H9 (cell line): ENCODE results near the gene EFHD2. TPM values are rescaled to one million over a fixed set of nuclear protein-coding genes. Genes with fewer than 3 reads are reported as not detected.

Experiments used
- DNase-seq: peaks from one replicate; pipeline ENCODE4 v3.0.0-alpha.2; 2017
- H2AFZ ChIP-seq: one replicate; pipeline ENCODE4 v1.6.1; 2013; ENCODE audit warnings: mild to moderate bottlenecking, low read length, control low read depth, moderate library complexity
- H2AK5ac ChIP-seq: 2 replicates; pipeline ENCODE4 v1.6.1; 2013; ENCODE audit warnings: low read length, control low read depth, mixed read lengths; ENCODE audit not compliant: insufficient read length
- H2BK120ac ChIP-seq: one replicate; pipeline ENCODE4 v1.6.1; 2013; ENCODE audit warnings: low read depth, mild to moderate bottlenecking, low read length, control low read depth, inconsistent platforms; ENCODE audit not compliant: poor library complexity, severe bottlenecking
- H2BK12ac ChIP-seq: 2 replicates; pipeline ENCODE4 v1.6.1; 2013; ENCODE audit warnings: low read length, control low read depth, mixed read lengths, low read depth; ENCODE audit not compliant: insufficient read length
- H2BK15ac ChIP-seq: 2 replicates; pipeline ENCODE4 v1.6.1; 2013; ENCODE audit warnings: low read depth, low read length, control low read depth
- H2BK20ac ChIP-seq: one replicate; pipeline ENCODE4 v1.6.1; 2013; ENCODE audit warnings: low read depth, mild to moderate bottlenecking, low read length, control low read depth, inconsistent platforms; ENCODE audit not compliant: poor library complexity, severe bottlenecking
- H2BK5ac ChIP-seq: 2 replicates; pipeline ENCODE4 v1.6.1; 2013; ENCODE audit warnings: low read length, control low read depth, mixed read lengths; ENCODE audit not compliant: insufficient read length
- H3K14ac ChIP-seq: 2 replicates; pipeline ENCODE4 v1.6.1; 2013; ENCODE audit warnings: low read length, control low read depth; ENCODE audit not compliant: insufficient read depth
- H3K18ac ChIP-seq: 2 replicates; pipeline ENCODE4 v1.6.1; 2013; ENCODE audit warnings: low read depth, mild to moderate bottlenecking, mixed read lengths, low read length, control low read depth; ENCODE audit not compliant: insufficient read length
- H3K23ac ChIP-seq: 2 replicates; pipeline ENCODE4 v1.6.1; 2013; ENCODE audit warnings: low read length, control low read depth, mixed read lengths, low read depth; ENCODE audit not compliant: insufficient read length
- H3K23me2 ChIP-seq: 2 replicates; pipeline ENCODE4 v1.6.1; 2013; ENCODE audit warnings: low read depth, mild to moderate bottlenecking, mixed read lengths, low read length, control low read depth; ENCODE audit not compliant: insufficient read length, poor library complexity, severe bottlenecking
- H3K27ac ChIP-seq: 2 replicates; pipeline ENCODE4 v1.5.1; 2013; ENCODE audit warnings: low read length, control low read depth, mixed read lengths, low read depth; ENCODE audit not compliant: insufficient read length
- H3K27me3 ChIP-seq: 2 replicates; pipeline ENCODE4 v1.6.1; 2013; ENCODE audit warnings: low read length, control low read depth, inconsistent platforms; ENCODE audit not compliant: insufficient read depth
- H3K4ac ChIP-seq: 2 replicates; pipeline ENCODE4 v1.6.1; 2013; ENCODE audit warnings: low read depth, mild to moderate bottlenecking, control low read depth, inconsistent platforms, low read length, moderate library complexity
- H3K4me1 ChIP-seq: 2 replicates; pipeline ENCODE4 v1.6.1; 2013; ENCODE audit warnings: low read length, control low read depth, inconsistent platforms; ENCODE audit not compliant: insufficient read depth
- H3K4me2 ChIP-seq: 2 replicates; pipeline ENCODE4 v1.6.1; 2013; ENCODE audit warnings: low read length, control low read depth, mixed read lengths; ENCODE audit not compliant: insufficient read length, insufficient read depth
- H3K56ac ChIP-seq: 2 replicates; pipeline ENCODE4 v1.6.1; 2013; ENCODE audit warnings: low read depth, mild to moderate bottlenecking, mixed read lengths, low read length, control low read depth; ENCODE audit not compliant: insufficient read length
- H3K79me1 ChIP-seq: 2 replicates; pipeline ENCODE4 v1.6.1; 2013; ENCODE audit warnings: low read depth, mild to moderate bottlenecking, moderate library complexity, low read length, control low read depth, inconsistent platforms; ENCODE audit not compliant: insufficient read depth, poor library complexity, severe bottlenecking
- H3K79me2 ChIP-seq: 2 replicates; pipeline ENCODE4 v1.6.1; 2013; ENCODE audit warnings: low read length, control low read depth, inconsistent platforms; ENCODE audit not compliant: insufficient read depth
- H3K9ac ChIP-seq: 2 replicates; pipeline ENCODE4 v1.6.1; 2013; ENCODE audit warnings: low read length, control low read depth, mixed read lengths; ENCODE audit not compliant: insufficient read length; ENCODE audit errors: extremely low read depth
- H3K9me3 ChIP-seq: one replicate; pipeline ENCODE4 v1.6.1; 2013; ENCODE audit warnings: low read depth, low read length, inconsistent platforms; ENCODE audit not compliant: control insufficient read depth
- H3T11ph ChIP-seq: one replicate; pipeline ENCODE4 v1.6.1; 2013; ENCODE audit warnings: mild to moderate bottlenecking, low read length, control low read depth, inconsistent platforms
- H4K20me1 ChIP-seq: one replicate; pipeline ENCODE4 v1.6.1; 2013; ENCODE audit not compliant: control insufficient read depth, insufficient read length, insufficient read depth
- H4K5ac ChIP-seq: 2 replicates; pipeline ENCODE4 v1.6.1; 2013; ENCODE audit warnings: low read depth, mild to moderate bottlenecking, mixed read lengths, low read length, control low read depth; ENCODE audit not compliant: insufficient read length
- H4K8ac ChIP-seq: replicated peaks from 2 replicates; pipeline ENCODE4 v1.6.1; 2013; ENCODE audit warnings: low read length, control low read depth, mixed read lengths, low read depth; ENCODE audit not compliant: insufficient read length
- H4K91ac ChIP-seq: 2 replicates; pipeline ENCODE4 v1.6.1; 2013; ENCODE audit warnings: low read depth, mild to moderate bottlenecking, moderate library complexity, mixed read lengths, low read length, control low read depth; ENCODE audit not compliant: insufficient read length
- H3K27ac Mint-ChIP-seq, 3 experiments: 2 replicates in 2 of 3; 3 replicates in 1 of 3; pipeline ENCODE4 v1.8.0; 2020 to 2021; ENCODE audit warnings: mixed read lengths in 3 of 3, mild to moderate bottlenecking in 1 of 3, moderate library complexity in 1 of 3
- H3K27me3 Mint-ChIP-seq: 2 replicates; pipeline ENCODE4 v1.8.0; 2021; ENCODE audit warnings: low read depth, mild to moderate bottlenecking, moderate library complexity, mixed read lengths
- H3K36me3 Mint-ChIP-seq, 3 experiments: 2 replicates in 2 of 3; 3 replicates in 1 of 3; pipeline ENCODE4 v1.8.0; 2020 to 2021; ENCODE audit warnings: low read depth in 3 of 3, mixed read lengths in 3 of 3; ENCODE audit not compliant: insufficient read depth in 1 of 3
- H3K4me1 Mint-ChIP-seq, 2 experiments: 2 replicates each; pipeline ENCODE4 v1.8.0; 2020; ENCODE audit warnings: mixed read lengths in 2 of 2
- H3K4me3 Mint-ChIP-seq, 2 experiments: 2 replicates in 1 of 2; 3 replicates in 1 of 2; pipeline ENCODE4 v1.8.0; 2020 to 2021; ENCODE audit warnings: mild to moderate bottlenecking in 2 of 2, mixed read lengths in 2 of 2, moderate library complexity in 1 of 2
- H3K9me3 Mint-ChIP-seq, 2 experiments: 2 replicates in 1 of 2; 3 replicates in 1 of 2; pipeline ENCODE4 v1.8.0; 2020; ENCODE audit warnings: mild to moderate bottlenecking in 2 of 2, mixed read lengths in 2 of 2, moderate library complexity in 1 of 2
- WGBS: extraction: QIAGEN DNeasy Blood & Tissue Kit; methylation state at CpG from one replicate; pipeline ENCODE4 v1.1.7; 2013; ENCODE audit warnings: missing lambda C conversion rate, low lambda C conversion rate, mixed read lengths; ENCODE audit not compliant: insufficient read length; ENCODE audit errors: extremely low coverage; 5-methylcytosine and 5-hydroxymethylcytosine counted together
- total RNA-seq: library from RNA; stranded (reverse); gene quantifications from 2 replicates; pipeline ENCODE4 v1.2.1, GENCODE V29; 2021
- TF ChIP-seq, protein P1 (sequence below): fragments of 200-600 bp; sonication (generic); conservative IDR thresholded peaks from 3 replicates; pipeline ENCODE4 v1.8.0; 2021; ENCODE audit warnings: antibody characterized with exemption, mild to moderate bottlenecking

EFHD2 gene
- total RNA-seq, 1 experiment from 2014 or later: 16.5 TPM

DNA sequence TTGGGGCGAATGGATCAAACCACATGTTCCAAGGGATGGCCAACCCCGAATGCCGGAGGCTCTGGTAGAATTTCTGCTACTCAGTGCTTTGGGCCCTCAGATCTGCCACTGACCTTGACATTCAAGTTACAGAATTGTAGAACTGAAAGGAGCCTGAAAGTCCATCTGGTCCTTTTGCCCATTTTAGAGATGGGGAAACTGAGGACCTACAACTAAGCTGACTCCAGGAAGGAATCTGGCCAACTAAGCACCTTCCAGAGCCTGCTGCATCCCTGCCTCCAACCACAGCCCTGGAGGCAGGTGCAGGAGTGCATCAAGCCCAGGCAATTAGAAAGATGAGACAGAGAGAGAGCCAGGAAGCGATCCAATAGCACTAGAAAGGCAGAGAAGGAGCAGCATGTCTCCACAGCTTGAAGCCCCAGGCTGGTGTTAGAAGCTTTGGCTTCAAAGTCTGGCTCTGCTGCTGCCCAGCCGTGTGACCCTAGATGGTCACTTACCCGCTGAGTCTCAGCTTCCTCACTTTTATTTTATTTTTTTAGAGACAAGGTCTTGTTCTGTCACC, 27.3 kb downstream of the EFHD2 start:
- H3K79me2 ChIP-seq: no peaks in the 10 kb centered on the region
- H4K8ac ChIP-seq: no peak overlapping the region
- no peak overlapping the region for H2AFZ ChIP-seq
- H3K18ac ChIP-seq: no peak overlapping the region
- no peaks in the 10 kb centered on the region for H3K4me1 ChIP-seq
- TF ChIP-seq, protein P1, sequence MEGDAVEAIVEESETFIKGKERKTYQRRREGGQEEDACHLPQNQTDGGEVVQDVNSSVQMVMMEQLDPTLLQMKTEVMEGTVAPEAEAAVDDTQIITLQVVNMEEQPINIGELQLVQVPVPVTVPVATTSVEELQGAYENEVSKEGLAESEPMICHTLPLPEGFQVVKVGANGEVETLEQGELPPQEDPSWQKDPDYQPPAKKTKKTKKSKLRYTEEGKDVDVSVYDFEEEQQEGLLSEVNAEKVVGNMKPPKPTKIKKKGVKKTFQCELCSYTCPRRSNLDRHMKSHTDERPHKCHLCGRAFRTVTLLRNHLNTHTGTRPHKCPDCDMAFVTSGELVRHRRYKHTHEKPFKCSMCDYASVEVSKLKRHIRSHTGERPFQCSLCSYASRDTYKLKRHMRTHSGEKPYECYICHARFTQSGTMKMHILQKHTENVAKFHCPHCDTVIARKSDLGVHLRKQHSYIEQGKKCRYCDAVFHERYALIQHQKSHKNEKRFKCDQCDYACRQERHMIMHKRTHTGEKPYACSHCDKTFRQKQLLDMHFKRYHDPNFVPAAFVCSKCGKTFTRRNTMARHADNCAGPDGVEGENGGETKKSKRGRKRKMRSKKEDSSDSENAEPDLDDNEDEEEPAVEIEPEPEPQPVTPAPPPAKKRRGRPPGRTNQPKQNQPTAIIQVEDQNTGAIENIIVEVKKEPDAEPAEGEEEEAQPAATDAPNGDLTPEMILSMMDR: no peak
- H3K27me3 Mint-ChIP-seq: peaks cover 2% of the 10 kb centered on the region
- H2BK15ac ChIP-seq: no peak overlapping the region
- H2BK20ac ChIP-seq: no peak overlapping the region
- H3K27me3 ChIP-seq: no peaks in the 10 kb centered on the region
- no peaks in the 10 kb centered on the region; a peak in 2 of 5 replicates for H3K9me3 Mint-ChIP-seq
- H3K4me3 Mint-ChIP-seq: no peak overlapping the region
- H2BK5ac ChIP-seq: no peak overlapping the region
- H3K36me3 Mint-ChIP-seq: no peaks in the 10 kb centered on the region
- no peak overlapping the region for H2BK120ac ChIP-seq
- H3K56ac ChIP-seq: no peak overlapping the region
- no peak overlapping the region for H3K4ac ChIP-seq
- DNase-seq: no peak
- no peak overlapping the region for H4K5ac ChIP-seq
- no peak overlapping the region for H3K4me2 ChIP-seq
- no peak overlapping the region for H3K14ac ChIP-seq
- no peak overlapping the region; a peak in 1 of 7 replicates for H3K27ac Mint-ChIP-seq
- no peak overlapping the region for H3T11ph ChIP-seq
- H2BK12ac ChIP-seq: no peak overlapping the region
- no peaks in the 10 kb centered on the region for H3K9me3 ChIP-seq
- H3K27ac ChIP-seq: no peak overlapping the region
- no peak overlapping the region for H3K9ac ChIP-seq
- peaks cover 5 to 14% of the 10 kb centered on the region in 2 experiments for H3K4me1 Mint-ChIP-seq
- no CpG with 5 or more reads among the region's 6 CpGs for WGBS
- H3K23me2 ChIP-seq: no peaks in the 10 kb centered on the region
- no peaks in the 10 kb centered on the region for H4K20me1 ChIP-seq
- no peak overlapping the region for H3K23ac ChIP-seq
- no peak overlapping the region for H2AK5ac ChIP-seq
- H3K79me1 ChIP-seq: no peaks in the 10 kb centered on the region
- no peak overlapping the region for H4K91ac ChIP-seq
